Ramos (cell line): ENCODE data around the gene NR1D2.
"Not testable (repeated sequence)": the region's sequence is repeated elsewhere in the genome, so short reads cannot be mapped to it uniquely, and the experiment has no call there.

Experiments used
- in situ Hi-C: fragments of 300-500 bp; cut with MboI; formaldehyde crosslinking; loops from one replicate; pipeline ENCODE4 v1.14.3; 2022; ENCODE audit warnings: low sequenced_read_pairs; ENCODE audit not compliant: unreplicated experiment

The NR1D2 gene

DNA sequence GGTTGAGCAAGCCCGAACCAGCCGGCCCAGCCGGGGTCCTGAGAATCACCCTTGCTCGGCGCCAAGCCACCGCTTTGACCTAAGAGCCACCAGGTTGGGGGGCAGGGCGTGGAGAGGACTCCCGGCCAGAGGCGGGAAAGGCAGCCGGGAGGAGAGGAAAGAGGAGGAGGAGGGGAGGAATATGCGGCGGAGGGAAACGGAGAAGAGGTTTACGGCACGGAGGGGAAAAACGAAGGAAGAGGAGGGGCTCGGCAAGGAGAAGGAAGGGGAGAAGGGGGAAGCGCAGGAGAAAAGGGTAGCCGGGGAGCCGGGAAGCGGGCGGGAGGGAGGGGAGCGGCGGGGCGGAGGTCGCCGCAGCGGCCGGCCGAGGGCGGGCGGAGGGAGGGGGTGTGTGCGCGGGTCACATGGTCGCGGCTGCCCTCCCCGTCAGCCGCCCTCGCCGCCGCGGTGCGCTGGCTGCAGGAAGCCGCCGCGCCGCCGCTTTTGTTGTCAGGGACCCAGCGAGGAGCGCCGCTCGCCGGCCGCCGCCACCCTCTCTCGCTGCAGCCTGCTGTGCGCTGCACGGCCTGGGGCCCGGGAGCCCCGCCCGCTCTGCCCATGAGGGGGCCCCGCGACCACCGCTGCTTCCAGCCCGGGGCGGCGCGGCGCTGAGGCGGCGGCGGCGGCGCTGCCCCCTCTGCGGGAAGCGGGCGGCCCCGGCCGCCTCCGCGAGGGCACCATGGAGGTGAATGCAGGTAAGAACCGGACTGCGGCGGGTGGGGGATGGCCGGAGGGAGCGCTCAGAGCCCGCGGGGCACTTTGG lies at the start of gene NR1D2:
TSS of gene NR1D2 (plus strand) at position 426 of the 802 bp plus-strand sequence. CDS start at position 719, 293 bp downstream.
- in situ Hi-C loops: no loop called here

DNA sequence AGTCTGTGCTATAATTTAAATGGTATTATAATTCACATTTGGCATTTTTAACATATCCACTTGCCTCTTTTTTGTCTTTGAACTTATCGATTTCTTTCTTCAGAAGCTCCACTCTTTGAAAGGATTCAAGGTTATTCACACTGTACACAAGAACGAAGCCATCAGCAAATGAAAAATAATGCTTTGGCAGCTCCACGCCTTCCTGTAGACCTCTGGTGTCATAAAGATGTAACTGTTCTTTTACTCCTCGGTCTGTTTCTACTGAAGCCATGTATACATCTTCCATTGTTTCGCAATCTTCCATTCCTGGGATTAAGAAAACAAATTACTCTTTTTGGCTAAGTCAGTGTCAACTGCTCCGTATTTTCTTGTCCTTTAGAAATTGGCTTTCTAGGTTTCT lies 44.3 kb upstream of the NR1D2 start:
- in situ Hi-C loops: no loop called here

DNA sequence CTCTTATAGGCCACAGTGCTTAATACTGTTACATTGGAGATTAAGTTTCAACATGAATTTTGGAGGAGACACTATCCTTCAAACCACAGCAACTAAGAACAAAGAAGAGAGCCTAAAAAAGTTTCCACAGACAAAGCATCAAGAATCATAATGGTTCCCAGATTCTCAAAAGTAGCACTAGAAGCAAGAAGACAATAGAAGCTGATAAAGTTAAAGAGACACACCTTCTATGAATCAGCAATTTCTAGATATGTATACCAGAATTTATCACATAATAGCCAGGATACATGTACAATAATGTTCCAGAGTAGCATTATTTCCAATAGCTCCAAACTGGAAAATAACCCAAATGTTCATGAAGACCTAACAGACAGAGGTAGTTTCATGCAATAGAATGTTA lies 40.5 kb upstream of the NR1D2 start:
- in situ Hi-C loops: no loop called here

DNA sequence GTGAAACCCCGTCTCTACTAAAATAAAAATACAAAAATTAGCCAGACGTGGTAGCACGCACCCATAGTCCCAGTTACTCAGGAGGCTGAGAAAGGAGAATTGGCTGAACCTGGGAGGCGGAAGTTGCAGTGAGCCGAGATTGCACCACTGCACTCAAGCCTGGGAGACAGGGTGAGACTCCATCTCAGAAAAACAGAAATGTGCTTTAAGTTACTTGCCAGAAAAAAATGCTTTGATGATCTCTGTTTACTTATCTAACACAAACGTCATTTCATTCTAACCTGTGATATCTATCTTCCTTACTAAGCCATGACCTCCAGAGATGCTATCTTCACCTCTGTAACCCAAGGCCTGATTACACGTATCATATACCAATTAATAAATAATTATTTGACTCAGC lies 35.7 kb upstream of the NR1D2 start:
- in situ Hi-C loops: no loop called here

DNA sequence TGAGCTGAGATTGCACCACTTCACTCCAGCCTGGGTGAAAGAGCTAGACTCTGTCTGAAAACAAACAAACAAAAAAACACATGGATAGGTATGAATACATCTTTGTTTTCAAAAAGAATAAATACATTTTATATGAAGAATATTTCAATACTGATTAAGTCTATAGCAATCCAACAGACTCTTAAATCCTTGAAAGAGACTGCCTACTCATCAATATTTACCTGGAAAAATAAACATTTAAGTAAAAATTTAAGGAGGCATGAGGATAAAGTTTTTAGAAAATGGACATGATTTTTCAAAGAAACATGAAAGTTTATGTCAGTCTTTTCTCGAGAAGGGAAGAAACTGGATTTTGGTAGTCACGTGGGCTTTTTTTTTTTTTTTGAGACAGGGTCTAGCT lies 33.7 kb upstream of the NR1D2 start:
- in situ Hi-C loops: no loop called here

DNA sequence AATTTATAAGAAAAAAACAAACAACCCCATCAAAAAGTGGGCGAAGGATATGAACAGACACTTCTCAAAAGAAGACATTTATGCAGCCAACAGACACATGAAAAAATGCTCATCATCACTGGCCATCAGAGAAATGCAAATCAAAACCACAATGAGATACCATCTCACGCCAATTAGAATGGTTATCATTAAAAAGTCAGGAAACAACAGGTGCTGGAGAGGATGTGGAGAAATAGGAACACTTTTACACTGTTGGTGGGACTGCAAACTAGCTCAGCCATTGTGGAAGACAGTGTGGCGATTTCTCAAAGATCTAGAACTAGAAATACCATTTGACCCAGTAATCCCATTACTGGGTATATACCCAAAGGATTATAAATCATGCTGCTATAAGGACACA lies 32.8 kb upstream of the NR1D2 start:
- in situ Hi-C loops: not testable (repeated sequence)

DNA sequence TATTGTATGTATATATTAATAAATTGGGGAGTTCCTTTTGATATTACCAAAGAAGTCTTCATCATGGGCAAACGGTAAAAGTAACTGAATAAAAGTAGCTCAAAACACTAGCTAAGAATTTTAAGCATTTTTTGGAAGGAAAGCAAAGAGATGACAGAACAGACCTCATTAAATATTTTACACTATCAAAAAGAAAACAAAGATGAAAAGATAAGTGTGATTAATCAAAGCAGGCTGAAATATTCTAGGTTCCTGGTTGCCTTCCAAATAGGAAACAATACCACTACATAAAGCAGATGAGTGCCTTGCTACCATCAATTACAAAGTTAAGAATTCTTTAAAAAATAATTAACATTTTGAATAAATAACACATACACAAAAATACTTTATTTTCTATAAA lies 31.9 kb upstream of the NR1D2 start:
- in situ Hi-C loops: no loop called here

DNA sequence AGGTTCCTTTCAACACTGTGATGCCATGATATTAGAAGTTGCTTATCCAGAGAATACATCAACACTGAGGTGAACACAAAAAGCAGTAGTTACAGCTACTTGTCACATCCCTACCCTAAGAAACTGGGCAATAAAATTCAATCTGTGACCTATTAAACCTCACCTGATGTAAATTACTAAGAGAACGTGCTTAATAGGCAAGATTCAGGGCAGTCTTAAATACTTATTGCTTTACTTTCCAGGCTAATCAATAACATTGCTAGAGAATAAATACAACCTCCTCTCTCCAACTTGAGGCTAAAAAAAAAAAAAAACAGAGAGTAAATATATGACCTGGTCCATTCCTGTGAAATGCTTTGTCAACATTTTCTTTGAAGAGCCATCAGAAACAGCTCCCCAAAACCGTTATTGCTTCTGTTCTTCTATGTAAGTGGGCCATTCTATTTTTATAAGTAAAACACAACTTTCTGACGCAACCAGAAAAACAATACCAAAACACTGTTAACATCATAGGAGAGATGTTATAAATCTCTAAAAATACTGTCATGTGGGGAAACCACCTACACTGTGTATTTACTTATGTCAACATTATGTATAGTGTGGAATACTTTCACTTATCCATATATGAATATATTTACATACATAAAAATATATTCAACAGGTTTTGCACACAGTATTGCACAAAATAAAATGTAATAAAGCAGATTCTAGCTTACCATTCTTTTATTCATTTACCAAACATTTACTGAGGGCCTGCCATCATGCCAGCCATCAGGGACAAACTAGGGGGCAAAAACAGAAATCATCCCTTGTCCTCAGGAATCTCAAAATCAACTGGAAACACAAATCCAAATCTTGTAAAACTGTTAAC lies 31.0 kb upstream of the NR1D2 start:
- in situ Hi-C loops: no loop called here

DNA sequence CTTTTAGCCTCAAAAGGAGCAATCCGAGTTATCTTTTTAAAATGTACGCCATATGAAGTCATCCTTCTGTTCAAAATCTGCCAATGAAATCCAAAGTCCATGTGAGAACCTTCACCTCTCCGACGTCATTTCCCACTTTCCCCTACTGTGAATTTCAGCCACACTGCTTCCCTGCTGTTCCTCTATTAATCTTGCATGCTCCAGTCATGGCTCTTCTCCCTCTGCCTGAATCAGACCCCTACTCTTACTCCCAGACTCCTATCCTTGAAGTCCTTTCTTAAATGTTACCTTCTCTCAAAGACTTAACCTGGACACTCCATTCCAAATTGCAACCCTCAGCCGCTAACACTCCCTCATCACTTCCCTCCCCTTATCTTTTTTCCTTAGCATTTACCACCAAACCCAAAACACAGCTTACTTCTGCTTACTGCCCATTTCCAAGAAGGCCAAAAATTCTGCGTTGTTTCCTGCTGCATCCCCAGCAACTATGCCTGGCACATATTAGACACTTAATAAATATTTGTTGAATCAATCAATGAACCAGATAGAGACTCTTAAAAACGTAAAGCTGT lies 29.5 kb upstream of the NR1D2 start:
- in situ Hi-C loops: no loop called here

DNA sequence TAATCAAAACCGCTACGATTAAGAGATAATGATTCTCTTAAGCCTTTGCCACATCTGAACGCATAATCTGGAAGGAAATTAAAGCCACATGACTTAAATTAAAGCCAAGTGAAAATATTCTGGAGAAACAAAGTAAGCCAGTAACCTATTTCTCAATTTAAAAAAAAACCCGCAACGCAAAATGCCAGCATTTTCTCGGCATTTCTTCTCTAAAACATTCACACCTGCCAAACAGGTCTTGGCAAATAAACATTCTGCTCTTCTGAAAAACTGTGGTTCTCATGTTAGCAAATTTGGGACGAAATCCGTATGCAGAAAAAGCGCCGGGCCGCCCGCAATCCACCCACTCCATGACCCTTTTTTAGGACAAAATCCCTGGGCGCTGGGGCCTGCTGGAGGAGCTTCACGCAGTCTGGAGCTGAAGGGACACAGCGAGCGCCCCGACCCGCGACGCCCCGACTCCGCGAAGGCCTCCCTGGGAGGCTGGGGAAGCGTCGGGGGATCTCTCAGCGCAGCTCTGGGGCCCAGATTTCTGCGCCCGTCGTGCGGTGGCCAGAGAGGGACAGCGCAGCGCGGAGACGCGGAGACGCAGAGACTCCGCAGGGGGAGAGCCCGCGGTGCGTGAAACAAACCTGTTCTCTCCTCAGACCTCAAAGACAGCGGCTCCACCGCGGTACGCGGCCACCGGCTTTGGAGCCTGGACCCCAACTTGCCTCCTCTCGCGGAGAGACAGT lies 28.8 kb upstream of the NR1D2 start:
- in situ Hi-C loops: no loop called here

DNA sequence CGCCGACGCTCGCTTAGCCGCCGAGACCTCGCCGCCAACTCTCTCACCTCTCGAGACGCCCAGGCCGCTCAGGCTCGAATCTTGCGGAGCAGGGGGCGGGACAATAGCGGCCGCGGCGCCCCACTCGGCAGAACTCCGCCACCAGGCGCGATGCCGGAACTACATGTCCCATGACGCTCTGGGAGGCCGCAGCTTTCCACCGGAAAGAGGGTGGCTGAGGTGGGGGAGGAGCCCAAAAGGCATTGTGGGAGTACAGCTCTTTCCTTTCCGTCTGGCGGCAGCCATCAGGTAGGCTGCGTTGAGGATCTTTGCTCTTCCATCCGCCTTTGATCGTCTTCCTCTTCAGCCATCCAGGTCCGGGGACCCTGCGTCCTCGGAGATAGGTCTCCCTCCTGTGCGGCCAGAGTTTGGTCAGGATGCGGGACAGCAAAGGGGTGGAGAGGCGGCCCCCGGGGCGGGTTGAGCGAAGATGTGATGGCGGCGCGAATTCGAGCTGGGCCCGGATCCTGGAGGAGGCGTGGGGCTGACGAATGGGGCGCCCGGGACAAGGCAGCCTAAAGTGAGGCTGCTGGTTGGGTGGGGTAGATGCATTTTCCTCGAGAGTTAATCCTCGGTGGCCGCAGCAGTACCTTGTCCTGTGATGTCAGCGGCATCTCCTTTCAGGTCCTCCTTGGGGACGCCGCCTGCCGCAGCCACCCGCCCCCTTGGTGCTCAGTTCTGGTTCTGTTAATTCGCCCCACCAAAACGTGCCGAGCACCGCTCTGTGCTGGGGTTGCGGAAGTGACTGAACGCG lies 28.0 kb upstream of the NR1D2 start, which contains the start of the genes NKIRAS1 and RPL15:
TSS of gene NKIRAS1 (minus strand) at position 105 of the 793 bp plus-strand sequence. CDS start 6,086 bp downstream, outside the sequence.
TSS of gene RPL15 (plus strand) at position 247 of the 793 bp plus-strand sequence. CDS start 728 bp downstream, outside the sequence.
- in situ Hi-C loops: no loop called here

DNA sequence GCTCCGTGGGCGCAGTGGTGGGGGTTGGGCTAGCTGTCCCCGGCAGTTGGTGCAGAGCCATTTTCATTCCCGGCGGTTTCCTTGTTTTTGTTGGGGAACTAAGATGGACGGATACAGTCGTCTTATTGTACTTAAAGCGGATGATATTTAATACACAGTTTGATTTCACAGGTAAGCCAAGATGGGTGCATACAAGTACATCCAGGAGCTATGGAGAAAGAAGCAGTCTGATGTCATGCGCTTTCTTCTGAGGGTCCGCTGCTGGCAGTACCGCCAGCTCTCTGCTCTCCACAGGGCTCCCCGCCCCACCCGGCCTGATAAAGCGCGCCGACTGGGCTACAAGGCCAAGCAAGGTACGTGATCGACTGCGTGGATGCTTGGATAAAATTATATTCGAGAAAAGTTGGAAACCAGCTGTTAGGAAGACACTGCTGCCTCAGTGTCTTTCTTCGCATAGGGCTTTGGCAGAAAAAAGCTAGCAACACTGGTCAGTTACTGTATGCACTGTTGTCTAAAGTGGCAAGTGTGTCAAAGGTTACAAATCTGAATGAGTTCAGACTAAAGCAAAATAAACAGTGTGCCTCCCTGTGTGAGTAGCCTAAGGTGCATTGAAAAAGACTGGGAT lies 27.3 kb upstream of the NR1D2 start:
- in situ Hi-C loops: not testable (repeated sequence)

DNA sequence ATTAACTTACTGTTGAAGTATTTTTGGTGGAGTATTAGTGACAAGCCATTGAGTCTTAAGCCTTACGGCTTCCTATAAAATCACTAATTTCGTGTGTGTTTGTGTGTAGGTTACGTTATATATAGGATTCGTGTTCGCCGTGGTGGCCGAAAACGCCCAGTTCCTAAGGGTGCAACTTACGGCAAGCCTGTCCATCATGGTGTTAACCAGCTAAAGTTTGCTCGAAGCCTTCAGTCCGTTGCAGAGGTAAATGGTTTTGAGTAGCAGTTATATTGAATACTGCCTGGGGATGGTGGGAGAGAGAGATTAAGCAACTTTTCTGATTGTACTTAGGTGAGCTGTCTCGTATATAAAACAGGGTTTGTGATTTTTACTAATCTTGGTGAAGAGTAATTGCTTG lies 26.8 kb upstream of the NR1D2 start:
- in situ Hi-C loops: not testable (repeated sequence)

DNA sequence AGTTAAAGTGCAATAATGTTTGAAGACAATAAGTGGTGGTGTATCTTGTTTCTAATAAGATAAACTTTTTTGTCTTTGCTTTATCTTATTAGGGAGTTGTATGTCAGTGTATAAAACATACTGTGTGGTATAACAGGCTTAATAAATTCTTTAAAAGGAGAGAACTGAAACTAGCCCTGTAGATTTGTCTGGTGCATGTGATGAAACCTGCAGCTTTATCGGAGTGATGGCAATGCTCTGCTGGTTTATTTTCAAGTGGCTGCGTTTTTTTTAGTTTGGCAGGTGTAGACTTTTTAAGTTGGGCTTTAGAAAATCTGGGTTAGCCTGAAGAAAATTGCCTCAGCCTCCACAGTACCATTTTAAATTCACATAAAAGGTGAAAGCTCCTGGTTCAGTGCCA lies 25.5 kb upstream of the NR1D2 start:
- in situ Hi-C loops: no loop called here

DNA sequence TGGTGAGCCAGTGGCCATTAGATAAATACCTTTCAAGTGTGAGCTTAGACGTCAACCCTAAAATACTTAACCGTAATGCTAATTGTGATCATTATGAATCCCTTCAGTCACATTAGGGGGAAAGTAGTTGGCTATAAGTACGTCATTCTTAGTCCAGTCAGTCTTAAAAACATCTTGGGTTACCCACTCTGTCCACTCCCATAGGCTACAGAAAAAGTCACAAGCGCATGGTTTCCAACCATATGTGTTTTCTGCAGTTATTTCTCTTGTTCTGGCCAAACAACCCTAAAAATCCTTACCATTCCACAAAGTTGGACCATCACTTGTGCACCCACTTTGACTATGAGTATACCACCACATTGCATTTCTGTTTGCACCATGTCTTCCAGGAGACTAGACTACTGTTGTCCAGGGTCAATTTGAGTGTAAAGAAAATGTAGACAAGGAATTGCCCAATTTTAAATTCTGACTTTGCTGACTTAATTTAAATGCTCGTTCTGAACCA lies 24.9 kb upstream of the NR1D2 start:
- in situ Hi-C loops: no loop called here

DNA sequence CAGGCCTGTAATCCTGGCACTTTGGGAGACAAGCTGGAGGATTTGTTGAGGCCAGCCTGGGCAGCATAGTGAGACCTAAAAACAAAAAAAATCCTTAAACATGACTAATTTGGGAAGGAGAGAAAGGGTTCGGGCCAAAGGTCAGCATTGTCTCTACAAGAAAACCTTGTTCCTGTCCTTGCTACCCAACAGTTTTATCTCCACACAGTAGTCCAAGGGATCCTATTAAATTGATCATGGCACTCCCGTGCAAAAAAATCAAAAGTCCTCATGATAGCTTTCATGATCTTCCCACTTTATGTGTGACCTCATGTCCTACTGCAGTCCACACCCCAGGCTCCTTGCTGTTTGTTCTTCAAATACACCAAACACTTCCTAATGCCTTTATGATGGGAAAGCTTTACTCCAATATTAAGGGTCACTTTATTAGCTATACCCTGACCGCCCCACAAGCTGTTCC lies 24.0 kb upstream of the NR1D2 start:
- in situ Hi-C loops: no loop called here

DNA sequence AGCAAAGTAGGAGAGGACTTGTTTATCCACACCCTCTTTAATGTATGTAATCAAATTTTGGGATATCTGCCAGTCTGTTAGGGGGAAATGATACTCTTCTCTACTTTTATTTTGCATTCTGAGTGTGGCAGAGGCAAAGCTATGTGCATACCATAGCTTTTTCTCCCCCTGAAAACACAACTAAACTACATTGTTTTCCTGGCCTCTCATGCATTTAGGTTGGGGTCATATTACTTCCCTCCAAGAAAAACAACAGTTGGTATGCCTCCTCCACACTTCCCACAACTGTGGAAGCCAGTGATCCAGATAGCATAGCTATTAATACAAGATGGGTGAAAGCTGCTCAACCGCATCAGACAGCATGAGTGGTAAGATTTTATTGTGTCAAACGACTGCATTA lies 21.3 kb upstream of the NR1D2 start:
- in situ Hi-C loops: no loop called here

DNA sequence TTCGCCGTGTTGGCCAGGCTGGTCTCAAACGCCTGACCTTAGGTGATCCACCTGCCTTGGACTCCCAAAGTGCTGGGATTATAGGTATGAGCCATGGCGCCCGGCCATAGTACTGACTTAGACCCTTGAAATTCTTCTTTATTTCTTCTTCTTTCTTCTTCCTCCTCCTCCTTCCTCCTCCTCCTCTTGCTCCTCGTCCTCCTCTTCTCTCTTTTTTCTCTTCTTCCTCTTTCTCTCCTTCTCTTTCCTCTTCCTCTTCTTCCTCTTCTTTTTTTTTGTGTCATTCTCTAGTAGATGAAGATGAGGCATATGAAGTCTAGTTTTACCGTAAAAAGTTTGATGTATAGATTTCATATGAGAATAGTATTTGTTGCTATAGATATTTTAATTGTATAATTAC lies 18.8 kb upstream of the NR1D2 start:
- in situ Hi-C loops: no loop called here

DNA sequence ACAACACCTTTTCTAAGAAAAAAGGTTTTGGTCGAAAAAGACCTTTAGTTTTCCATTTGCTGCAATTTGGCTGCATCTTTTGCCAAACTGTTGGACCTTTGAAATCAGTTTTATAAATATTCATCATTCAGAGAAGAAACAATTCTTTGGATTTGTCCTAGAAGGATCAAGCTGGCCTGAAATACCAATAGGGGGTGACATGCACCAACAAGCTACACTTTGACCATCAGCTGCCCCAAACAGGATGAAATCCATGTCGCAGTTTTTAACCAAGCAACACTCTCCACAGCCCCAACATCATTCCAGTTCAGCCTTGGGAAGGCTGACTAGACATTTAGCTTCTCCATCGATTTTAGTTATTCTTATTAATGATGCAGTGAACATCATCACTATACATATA lies 18.4 kb upstream of the NR1D2 start:
- in situ Hi-C loops: no loop called here
